Liver (tissue), 10 donors: ENCODE measurements around the gene FBRS. TPM values are rescaled to one million over a fixed set of nuclear protein-coding genes. Genes with fewer than 3 reads are reported as not detected.

Experiments
- DNase-seq: peaks from one replicate; pipeline ENCODE4 v3.0.0-alpha.2; 2017; ENCODE audit warnings: low spot score
- H3K27ac ChIP-seq, 2 donors: one replicate each; pipeline ENCODE4 v1.7.0; 2013; ENCODE audit warnings: inconsistent platforms in 2 of 2, low read length in 2 of 2, control low read depth in 1 of 2, low read depth in 1 of 2, mild to moderate bottlenecking in 1 of 2
- H3K27me3 ChIP-seq, 4 donors: one replicate each; pipeline versions ENCODE4 v1.6.1 to v1.7.0; 2013; ENCODE audit warnings: low read length in 3 of 4, inconsistent platforms in 1 of 4, mild to moderate bottlenecking in 1 of 4, moderate library complexity in 1 of 4; ENCODE audit not compliant: control insufficient read depth in 4 of 4, insufficient read depth in 4 of 4
- H3K36me3 ChIP-seq, 4 donors: one replicate each; pipeline versions ENCODE4 v1.6.1 to v1.7.0; 2013; ENCODE audit warnings: low read length in 3 of 4, mild to moderate bottlenecking in 3 of 4, low read depth in 1 of 4, moderate library complexity in 1 of 4; ENCODE audit not compliant: control insufficient read depth in 4 of 4, insufficient read depth in 3 of 4
- H3K4me1 ChIP-seq, 4 donors: one replicate each; pipeline versions ENCODE4 v1.6.1 to v1.7.0; 2013; ENCODE audit warnings: low read length in 3 of 4, mild to moderate bottlenecking in 3 of 4, moderate library complexity in 1 of 4; ENCODE audit not compliant: control insufficient read depth in 4 of 4, insufficient read depth in 4 of 4
- H3K4me3 ChIP-seq, 3 donors: one replicate each; pipeline versions ENCODE4 v1.6.1 to v1.7.0; 2013; ENCODE audit warnings: low read length in 3 of 3, control low read depth in 1 of 3, low read depth in 1 of 3, mild to moderate bottlenecking in 1 of 3
- H3K9ac ChIP-seq, 2 donors: one replicate each; pipeline ENCODE4 v1.7.0; 2013; ENCODE audit warnings: low read length in 2 of 2, mild to moderate bottlenecking in 2 of 2, moderate library complexity in 2 of 2, control low read depth in 1 of 2, low read depth in 1 of 2
- H3K9me3 ChIP-seq, 4 donors: one replicate each; pipeline versions ENCODE4 v1.6.1 to v1.7.0; 2013; ENCODE audit warnings: low read length in 3 of 4; ENCODE audit not compliant: control insufficient read depth in 4 of 4
- GABPA ChIP-seq, 2 donors: IDR thresholded peaks in 1 of 2; conservative IDR thresholded peaks in 1 of 2; 2 replicates each; pipeline ENCODE4 v1.6.1; 2016; ENCODE audit warnings: antibody characterized with exemption in 2 of 2, mild to moderate bottlenecking in 1 of 2, moderate library complexity in 1 of 2
- HNF4G ChIP-seq: IDR thresholded peaks from 2 replicates; pipeline ENCODE4 v1.6.1; 2016; ENCODE audit warnings: antibody characterized with exemption
- JUND ChIP-seq, 2 donors: IDR thresholded peaks; 2 replicates each; pipeline ENCODE4 v1.6.1; 2016; ENCODE audit warnings: antibody characterized with exemption in 2 of 2
- NR2F2 ChIP-seq: IDR thresholded peaks from 2 replicates; pipeline ENCODE4 v1.6.1; 2016; ENCODE audit warnings: antibody characterized with exemption
- RAD21 ChIP-seq, 2 donors: IDR thresholded peaks; 2 replicates each; pipeline ENCODE4 v1.6.1; 2016; ENCODE audit warnings: antibody characterized with exemption in 2 of 2, mild to moderate bottlenecking in 2 of 2
- RXRA ChIP-seq, 2 donors: IDR thresholded peaks; 2 replicates each; pipeline ENCODE4 v1.6.1; 2017 to 2018; ENCODE audit warnings: antibody characterized with exemption in 2 of 2, mild to moderate bottlenecking in 1 of 2
- SP1 ChIP-seq: IDR thresholded peaks from 2 replicates; pipeline ENCODE4 v1.6.1; 2018; ENCODE audit warnings: antibody characterized with exemption, mild to moderate bottlenecking
- TAF1 ChIP-seq: conservative IDR thresholded peaks from 2 replicates; pipeline ENCODE4 v1.6.1; 2016; ENCODE audit warnings: antibody characterized with exemption, mild to moderate bottlenecking
- YY1 ChIP-seq: IDR thresholded peaks from 2 replicates; pipeline ENCODE4 v1.6.1; 2016; ENCODE audit warnings: antibody characterized with exemption, mild to moderate bottlenecking
- WGBS: extraction: QIAGEN DNeasy Blood & Tissue Kit; methylation state at CpG from one replicate; pipeline ENCODE4 v1.1.7; 2013; 5-methylcytosine and 5-hydroxymethylcytosine counted together
- polyA plus RNA-seq, 2 donors: library from polyadenylated mRNA; stranded (reverse) in 1 of 2; unstranded in 1 of 2; fragments of 200-250 nt in 1 of 2; fragments of >200 nt in 1 of 2; fragmentation: Nextera tagmentation in 1 of 2; extraction: Ambion mirVana in 1 of 2; gene quantifications; one replicate each; pipeline versions ENCODE4 v1.2.1 to v1.2.3, GENCODE V29; 2013 to 2015
- small RNA-seq: library from RNA; depleted of rRNA; stranded (forward); fragments of <200 nt; gene quantifications from one replicate; pipeline ENCODE3, GENCODE V24; 2014
- total RNA-seq, 2 donors: library from RNA; depleted of rRNA; stranded (reverse); fragments of >200 nt; gene quantifications; one replicate each; pipeline ENCODE4 v1.2.3, GENCODE V29; 2014
- TF ChIP-seq, protein P1 (sequence below): IDR thresholded peaks from 2 replicates; pipeline ENCODE4 v1.6.1; 2016; ENCODE audit warnings: antibody characterized with exemption
- TF ChIP-seq, protein P2 (sequence below): IDR thresholded peaks from 2 replicates; pipeline ENCODE4 v1.6.1; 2016; ENCODE audit warnings: antibody characterized with exemption, mild to moderate bottlenecking
- donor health status: healthy.
- donor health status: healthy.
- donor health status: healthy.
- donor health status: healthy.
- donor health status: healthy.

Gene FBRS
- total and polyA plus RNA-seq, 4 donors, result 4.1 to 15.5 (median 11.2) TPM

DNA sequence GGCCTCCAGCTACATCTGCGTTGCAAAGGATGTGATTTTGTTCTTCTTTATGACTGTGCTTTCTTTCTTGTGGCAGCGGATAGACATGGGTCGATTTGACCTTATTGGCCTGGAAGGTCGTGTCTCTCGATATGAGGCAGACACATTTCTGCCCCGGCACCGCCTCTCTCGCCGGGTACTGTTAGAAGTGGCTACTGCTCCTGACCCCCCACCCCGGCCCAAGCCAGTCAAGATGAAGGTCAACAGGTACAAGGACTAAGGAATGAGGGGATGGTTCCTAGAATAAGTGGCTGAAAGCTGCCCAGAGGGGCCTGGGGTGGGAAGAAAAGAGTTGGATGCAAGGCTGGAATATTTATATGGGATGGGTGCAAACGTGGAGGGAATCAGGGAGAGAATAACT is 61.9 kb downstream of the FBRS start:
- Histone ChIP-seq H3K4me3 (no peak overlapping the region), H3K36me3 (peaks cover 54 to 83% (median 69%) of the 10 kb centered on the region in 4 donors), H3K4me1 (peaks cover 0 to 14% (median 3%) of the 10 kb centered on the region in 4 donors), H3K9ac (no peak overlapping the region), H3K27ac (no peak overlapping the region), H3K27me3 (no peaks in the 10 kb centered on the region), H3K9me3 (no peaks in the 10 kb centered on the region)
- WGBS, result 92% methylated on average over 11 of the region's 11 CpGs
- no peak for DNase-seq
- TF ChIP-seq JUND (IDR thresholded peaks at IDR 0.05) (no peak), RXRA (IDR thresholded peaks at IDR 0.05) (no peak), SP1 (no peak), YY1 (no peak), RAD21 (IDR thresholded peaks at IDR 0.05) (no peak), TAF1 (no peak), HNF4G (no peak), NR2F2 (no peak), GABPA (IDR thresholded peaks at IDR 0.05 in 1 of 2, conservative IDR thresholded peaks at IDR 0.05 in 1 of 2) (no peak)
- TF ChIP-seq, protein P1, sequence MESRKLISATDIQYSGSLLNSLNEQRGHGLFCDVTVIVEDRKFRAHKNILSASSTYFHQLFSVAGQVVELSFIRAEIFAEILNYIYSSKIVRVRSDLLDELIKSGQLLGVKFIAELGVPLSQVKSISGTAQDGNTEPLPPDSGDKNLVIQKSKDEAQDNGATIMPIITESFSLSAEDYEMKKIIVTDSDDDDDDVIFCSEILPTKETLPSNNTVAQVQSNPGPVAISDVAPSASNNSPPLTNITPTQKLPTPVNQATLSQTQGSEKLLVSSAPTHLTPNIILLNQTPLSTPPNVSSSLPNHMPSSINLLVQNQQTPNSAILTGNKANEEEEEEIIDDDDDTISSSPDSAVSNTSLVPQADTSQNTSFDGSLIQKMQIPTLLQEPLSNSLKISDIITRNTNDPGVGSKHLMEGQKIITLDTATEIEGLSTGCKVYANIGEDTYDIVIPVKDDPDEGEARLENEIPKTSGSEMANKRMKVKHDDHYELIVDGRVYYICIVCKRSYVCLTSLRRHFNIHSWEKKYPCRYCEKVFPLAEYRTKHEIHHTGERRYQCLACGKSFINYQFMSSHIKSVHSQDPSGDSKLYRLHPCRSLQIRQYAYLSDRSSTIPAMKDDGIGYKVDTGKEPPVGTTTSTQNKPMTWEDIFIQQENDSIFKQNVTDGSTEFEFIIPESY, result no peak
- TF ChIP-seq, protein P2, sequence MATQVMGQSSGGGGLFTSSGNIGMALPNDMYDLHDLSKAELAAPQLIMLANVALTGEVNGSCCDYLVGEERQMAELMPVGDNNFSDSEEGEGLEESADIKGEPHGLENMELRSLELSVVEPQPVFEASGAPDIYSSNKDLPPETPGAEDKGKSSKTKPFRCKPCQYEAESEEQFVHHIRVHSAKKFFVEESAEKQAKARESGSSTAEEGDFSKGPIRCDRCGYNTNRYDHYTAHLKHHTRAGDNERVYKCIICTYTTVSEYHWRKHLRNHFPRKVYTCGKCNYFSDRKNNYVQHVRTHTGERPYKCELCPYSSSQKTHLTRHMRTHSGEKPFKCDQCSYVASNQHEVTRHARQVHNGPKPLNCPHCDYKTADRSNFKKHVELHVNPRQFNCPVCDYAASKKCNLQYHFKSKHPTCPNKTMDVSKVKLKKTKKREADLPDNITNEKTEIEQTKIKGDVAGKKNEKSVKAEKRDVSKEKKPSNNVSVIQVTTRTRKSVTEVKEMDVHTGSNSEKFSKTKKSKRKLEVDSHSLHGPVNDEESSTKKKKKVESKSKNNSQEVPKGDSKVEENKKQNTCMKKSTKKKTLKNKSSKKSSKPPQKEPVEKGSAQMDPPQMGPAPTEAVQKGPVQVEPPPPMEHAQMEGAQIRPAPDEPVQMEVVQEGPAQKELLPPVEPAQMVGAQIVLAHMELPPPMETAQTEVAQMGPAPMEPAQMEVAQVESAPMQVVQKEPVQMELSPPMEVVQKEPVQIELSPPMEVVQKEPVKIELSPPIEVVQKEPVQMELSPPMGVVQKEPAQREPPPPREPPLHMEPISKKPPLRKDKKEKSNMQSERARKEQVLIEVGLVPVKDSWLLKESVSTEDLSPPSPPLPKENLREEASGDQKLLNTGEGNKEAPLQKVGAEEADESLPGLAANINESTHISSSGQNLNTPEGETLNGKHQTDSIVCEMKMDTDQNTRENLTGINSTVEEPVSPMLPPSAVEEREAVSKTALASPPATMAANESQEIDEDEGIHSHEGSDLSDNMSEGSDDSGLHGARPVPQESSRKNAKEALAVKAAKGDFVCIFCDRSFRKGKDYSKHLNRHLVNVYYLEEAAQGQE, result no peak

Small RNA genes within 50 kb of the gene (small RNA-seq; reads per million reads assigned to genes)
- gene AC093249.1, result not detected
- gene RNU6-1043P, result not detected
- not detected for gene RNU6-416P
- gene SNORA30, result 4.1 reads per million, percentile 92 among the genes with 10 or more reads in this experiment

Other genes starting within 250 kb of the FBRS start
- gene DCTPP1, start 228.4 kb upstream of the FBRS start, total RNA-seq, result 10 to 100 TPM in 1 of 2 donors, 1 to 10 TPM in 1; 6.0 to 12.0 TPM
- gene DCTPP1, start 228.4 kb upstream of the FBRS start, polyA plus RNA-seq, result 10 to 100 TPM; 18.1 to 18.8 TPM
- gene SEPHS2, start 212.6 kb upstream of the FBRS start, total RNA-seq, result 100 to 1,000 TPM in 1 of 2 donors, 10 to 100 TPM in 1; 50.1 to 122 TPM
- gene SEPHS2, start 212.6 kb upstream of the FBRS start, polyA plus RNA-seq, result 100 to 1,000 TPM; 143 to 241 TPM
- 10 to 100 TPM in 1 of 2 donors, 1 to 10 TPM in 1; 9.4 to 11.8 TPM for gene ITGAL, start 185.7 kb upstream of the FBRS start, total RNA-seq
- 1 to 10 TPM; 4.3 to 4.4 TPM for gene ITGAL, start 185.7 kb upstream of the FBRS start, polyA plus RNA-seq
- gene ZNF768, start 131.9 kb upstream of the FBRS start, total RNA-seq, result 10 to 100 TPM in 1 of 2 donors, 1 to 10 TPM in 1; 8.9 to 12.8 TPM
- 10 to 100 TPM in 1 of 2 donors, 1 to 10 TPM in 1; 2.2 to 16.9 TPM for gene ZNF768, start 131.9 kb upstream of the FBRS start, polyA plus RNA-seq
- gene ZNF747, start 123.6 kb upstream of the FBRS start, total RNA-seq, result 10 to 100 TPM in 1 of 2 donors, 1 to 10 TPM in 1; 6.9 to 10.5 TPM
- gene ZNF747, start 123.6 kb upstream of the FBRS start, polyA plus RNA-seq, result 1 to 10 TPM; 3.8 to 6.2 TPM
- gene ZNF764, start 100.1 kb upstream of the FBRS start, total RNA-seq, result 1 to 10 TPM; 5.0 to 6.8 TPM
- gene ZNF764, start 100.1 kb upstream of the FBRS start, polyA plus RNA-seq, result 1 to 10 TPM; 1.6 to 3.4 TPM
- gene ZNF688, start 86.7 kb upstream of the FBRS start, total RNA-seq, result 1 to 10 TPM; 3.4 to 3.7 TPM
- gene ZNF688, start 86.7 kb upstream of the FBRS start, polyA plus RNA-seq, result 1 to 10 TPM; 5.8 to 8.9 TPM
- gene ZNF785, start 72.7 kb upstream of the FBRS start, total RNA-seq, result 1 to 10 TPM; 4.5 to 5.9 TPM
- 1 to 10 TPM; 1.8 to 2.0 TPM for gene ZNF785, start 72.7 kb upstream of the FBRS start, polyA plus RNA-seq
- gene ZNF689, start 48.0 kb upstream of the FBRS start, total RNA-seq, result 1 to 10 TPM; 4.6 to 5.8 TPM
- 1 to 10 TPM; 2.6 to 4.0 TPM for gene ZNF689, start 48.0 kb upstream of the FBRS start, polyA plus RNA-seq
- gene PRR14, start 7.5 kb upstream of the FBRS start, total RNA-seq, result 1 to 10 TPM; 7.5 to 9.1 TPM
- gene PRR14, start 7.5 kb upstream of the FBRS start, polyA plus RNA-seq, result 10 to 100 TPM in 1 of 2 donors, 1 to 10 TPM in 1; 8.6 to 13.5 TPM
- gene SRCAP, start 40.7 kb downstream of the FBRS start, total RNA-seq, result 10 to 100 TPM; 26.8 to 27.7 TPM
- 1 to 10 TPM; 7.6 to 8.7 TPM for gene SRCAP, start 40.7 kb downstream of the FBRS start, polyA plus RNA-seq
- 10 to 100 TPM in 1 of 2 donors, 1 to 10 TPM in 1; 9.2 to 16.3 TPM for gene PHKG2, start 90.0 kb downstream of the FBRS start, total RNA-seq
- gene PHKG2, start 90.0 kb downstream of the FBRS start, polyA plus RNA-seq, result 10 to 100 TPM; 19.5 to 21.2 TPM
- gene CFAP119, start 103.6 kb downstream of the FBRS start, total RNA-seq, result 1 to 10 TPM in 1 of 2 donors, under 1 TPM in 1; 0.33 to 2.7 TPM
- gene CFAP119, start 103.6 kb downstream of the FBRS start, polyA plus RNA-seq, result 1 to 10 TPM in 1 of 2 donors, under 1 TPM in 1; 0.82 to 1.6 TPM
- gene RNF40, start 103.9 kb downstream of the FBRS start, total RNA-seq, result 10 to 100 TPM; 41.0 to 55.4 TPM
- 10 to 100 TPM; 25.9 to 27.1 TPM for gene RNF40, start 103.9 kb downstream of the FBRS start, polyA plus RNA-seq
- gene ZNF629, start 128.8 kb downstream of the FBRS start, total RNA-seq, result 1 to 10 TPM; 3.3 to 4.2 TPM
- 1 to 10 TPM in 1 of 2 donors, under 1 TPM in 1; 0.86 to 3.5 TPM for gene ZNF629, start 128.8 kb downstream of the FBRS start, polyA plus RNA-seq
- 1 to 10 TPM; 3.4 to 6.1 TPM for gene BCL7C, start 235.6 kb downstream of the FBRS start, total RNA-seq
- 1 to 10 TPM; 4.9 to 7.1 TPM for gene BCL7C, start 235.6 kb downstream of the FBRS start, polyA plus RNA-seq
- under 1 TPM in 1 of 2 donors, not detected in 1; 0.75 TPM for gene CTF1, start 238.2 kb downstream of the FBRS start, total RNA-seq
- gene CTF1, start 238.2 kb downstream of the FBRS start, polyA plus RNA-seq, result under 1 TPM; 0.19 to 0.35 TPM